ENCODE data around the gene RPS6KL1.
"Not testable (repeated sequence)": the region's sequence is repeated elsewhere in the genome, so short reads cannot be mapped to it uniquely, and the experiment has no call there.

RPS6KL1 gene

DNA sequence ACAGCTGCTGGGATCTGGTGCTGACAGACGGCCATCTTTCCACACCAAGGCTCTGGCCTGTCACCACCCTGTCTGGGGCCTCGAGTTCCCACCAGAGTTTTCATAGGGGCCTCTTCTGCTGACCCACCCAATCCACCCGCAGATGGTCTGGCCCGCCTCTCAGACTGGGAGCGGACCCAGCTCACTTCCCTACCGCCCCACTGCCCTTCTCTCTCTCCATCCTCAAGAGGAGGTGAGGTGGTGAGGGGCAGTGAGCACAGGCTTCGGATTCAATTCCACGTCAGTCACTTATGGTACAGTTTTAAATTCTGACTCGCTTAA lies 12.3 kb upstream of the RPS6KL1 start:
- no peak for DNase-seq (ENCODE audit: low read depth)
- TF ChIP-seq, protein P1, sequence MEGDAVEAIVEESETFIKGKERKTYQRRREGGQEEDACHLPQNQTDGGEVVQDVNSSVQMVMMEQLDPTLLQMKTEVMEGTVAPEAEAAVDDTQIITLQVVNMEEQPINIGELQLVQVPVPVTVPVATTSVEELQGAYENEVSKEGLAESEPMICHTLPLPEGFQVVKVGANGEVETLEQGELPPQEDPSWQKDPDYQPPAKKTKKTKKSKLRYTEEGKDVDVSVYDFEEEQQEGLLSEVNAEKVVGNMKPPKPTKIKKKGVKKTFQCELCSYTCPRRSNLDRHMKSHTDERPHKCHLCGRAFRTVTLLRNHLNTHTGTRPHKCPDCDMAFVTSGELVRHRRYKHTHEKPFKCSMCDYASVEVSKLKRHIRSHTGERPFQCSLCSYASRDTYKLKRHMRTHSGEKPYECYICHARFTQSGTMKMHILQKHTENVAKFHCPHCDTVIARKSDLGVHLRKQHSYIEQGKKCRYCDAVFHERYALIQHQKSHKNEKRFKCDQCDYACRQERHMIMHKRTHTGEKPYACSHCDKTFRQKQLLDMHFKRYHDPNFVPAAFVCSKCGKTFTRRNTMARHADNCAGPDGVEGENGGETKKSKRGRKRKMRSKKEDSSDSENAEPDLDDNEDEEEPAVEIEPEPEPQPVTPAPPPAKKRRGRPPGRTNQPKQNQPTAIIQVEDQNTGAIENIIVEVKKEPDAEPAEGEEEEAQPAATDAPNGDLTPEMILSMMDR (IDR thresholded peaks at IDR 0.05; ENCODE audit: control insufficient read depth, extremely low read depth, insufficient read depth): no peak
- H3K4me3 ChIP-seq (ENCODE audit: low read depth, low read length): no peak overlapping the region

DNA sequence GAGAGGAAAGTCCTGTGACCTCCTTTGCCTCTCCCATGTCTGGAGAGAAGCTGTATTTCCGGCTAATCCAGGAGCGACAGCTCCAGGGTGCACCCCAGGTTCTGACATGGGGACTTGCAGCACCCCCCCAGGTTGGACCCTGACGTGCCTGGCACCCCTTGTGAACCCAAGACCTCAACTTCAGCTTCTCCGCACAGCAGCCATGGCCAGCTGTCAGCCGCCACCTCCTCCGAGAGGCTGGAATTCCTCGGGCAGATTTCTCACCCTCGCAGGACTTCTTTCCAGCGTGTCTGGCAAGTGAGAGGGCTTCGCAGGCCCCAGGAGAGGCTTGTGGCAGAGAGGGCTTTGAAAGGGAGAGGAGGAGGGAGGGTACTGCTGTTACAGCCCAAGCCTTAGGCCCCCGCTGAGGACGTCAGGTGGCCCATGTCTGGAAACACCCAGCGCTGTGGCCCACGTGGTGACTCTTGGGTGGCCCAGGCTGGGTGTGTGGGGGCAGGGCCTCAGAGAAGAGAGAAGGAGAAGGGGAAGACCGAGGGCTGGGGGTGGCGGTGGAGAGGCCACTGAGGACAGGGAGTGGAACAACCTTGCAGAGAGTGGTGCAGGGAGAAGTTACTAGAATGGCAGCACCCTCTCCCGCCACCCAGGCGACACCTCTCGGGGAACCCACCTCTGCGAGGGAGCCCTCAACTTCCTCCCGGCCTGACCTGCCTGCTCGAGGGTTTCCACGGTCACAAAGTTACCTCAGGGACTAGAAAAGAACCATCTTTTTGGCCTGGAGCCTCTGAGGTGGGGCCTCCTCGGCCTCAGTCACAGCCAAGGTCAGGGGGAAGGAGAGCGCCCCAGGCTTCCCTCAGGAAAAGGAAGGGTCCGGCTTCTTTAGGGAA lies 11.7 kb upstream of the RPS6KL1 start:
- no peak for DNase-seq (ENCODE audit: low read depth)
- TF ChIP-seq, protein P1 (IDR thresholded peaks at IDR 0.05; ENCODE audit: control insufficient read depth, extremely low read depth, insufficient read depth): no peak
- no peak overlapping the region for H3K4me3 ChIP-seq (ENCODE audit: low read depth, low read length)

DNA sequence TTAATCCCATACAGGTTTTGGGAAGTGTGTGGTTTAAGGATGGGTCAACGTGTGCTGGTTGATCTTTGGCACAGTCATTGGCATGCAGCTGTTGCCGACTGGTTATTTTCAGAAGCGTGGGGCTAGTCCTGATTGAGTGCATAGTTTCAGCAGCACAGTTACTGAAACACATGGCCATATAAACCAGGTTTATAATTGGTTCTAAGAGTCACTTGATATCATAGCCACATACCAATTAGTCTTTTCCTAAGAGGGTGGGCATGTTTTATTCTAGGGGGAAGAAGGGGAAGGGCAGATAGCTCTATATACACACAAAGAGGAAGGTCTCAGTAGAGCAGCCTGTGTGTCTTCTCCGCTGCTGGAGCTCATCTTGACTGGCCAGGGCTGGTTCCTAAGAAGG lies 11.0 kb upstream of the RPS6KL1 start:
- no peak for DNase-seq (ENCODE audit: low read depth)
- H3K4me3 ChIP-seq (ENCODE audit: low read depth, low read length): no peak overlapping the region

DNA sequence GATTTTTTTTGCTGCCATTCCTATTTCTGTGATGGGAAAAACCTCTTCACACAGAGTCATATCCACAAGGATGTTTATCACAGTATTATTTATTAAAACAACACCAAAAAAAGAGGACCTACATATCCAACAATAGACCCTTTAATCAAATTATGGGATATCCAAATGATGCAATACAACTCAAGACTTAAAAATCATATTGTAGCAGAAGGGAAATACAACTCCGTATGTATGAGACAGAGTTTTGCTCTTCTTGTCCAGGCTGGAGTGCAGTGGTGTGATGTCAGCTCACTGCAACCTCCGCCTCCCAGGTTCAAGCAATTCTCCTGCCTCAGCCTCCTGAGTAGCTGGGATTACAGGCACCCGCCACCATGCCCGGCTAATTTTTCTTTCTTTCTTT lies 9.9 kb upstream of the RPS6KL1 start:
- H3K4me3 ChIP-seq (ENCODE audit: low read depth, low read length); DNase-seq (ENCODE audit: low read depth): not testable (repeated sequence)

More for the DNA sequence above, 11.0 kb upstream of the RPS6KL1 start:
- TF ChIP-seq, protein P1 (IDR thresholded peaks at IDR 0.05; ENCODE audit: control insufficient read depth, extremely low read depth, insufficient read depth): no peak

DNA sequence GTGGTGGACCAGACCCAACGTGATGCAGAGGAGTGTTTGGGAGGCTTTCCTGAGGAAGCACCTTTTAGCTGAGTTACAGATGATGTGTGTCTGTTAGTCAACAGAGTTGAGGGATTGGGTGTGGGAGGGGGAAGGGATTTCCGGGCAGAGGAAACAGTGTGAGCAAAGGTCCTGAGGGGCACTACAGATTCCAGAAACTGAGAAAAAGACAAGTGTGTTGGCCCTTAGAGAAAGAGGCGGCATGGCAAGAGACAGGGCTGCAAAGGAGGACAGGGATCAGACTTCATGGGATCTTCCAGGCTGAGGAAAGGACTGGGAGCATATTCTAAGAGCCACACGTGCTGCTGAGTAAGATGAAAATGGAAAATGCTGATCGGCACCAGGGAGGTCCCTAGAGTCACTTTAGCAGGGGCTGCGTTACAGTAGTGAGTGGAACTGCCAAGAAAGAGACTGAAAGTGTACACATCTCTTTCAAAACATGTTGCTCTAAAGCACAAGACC lies 9.4 kb upstream of the RPS6KL1 start:
- DNase-seq (ENCODE audit: low read depth): no peak
- TF ChIP-seq, protein P1 (IDR thresholded peaks at IDR 0.05; ENCODE audit: control insufficient read depth, extremely low read depth, insufficient read depth): no peak
- no peak overlapping the region for H3K4me3 ChIP-seq (ENCODE audit: low read depth, low read length)

DNA sequence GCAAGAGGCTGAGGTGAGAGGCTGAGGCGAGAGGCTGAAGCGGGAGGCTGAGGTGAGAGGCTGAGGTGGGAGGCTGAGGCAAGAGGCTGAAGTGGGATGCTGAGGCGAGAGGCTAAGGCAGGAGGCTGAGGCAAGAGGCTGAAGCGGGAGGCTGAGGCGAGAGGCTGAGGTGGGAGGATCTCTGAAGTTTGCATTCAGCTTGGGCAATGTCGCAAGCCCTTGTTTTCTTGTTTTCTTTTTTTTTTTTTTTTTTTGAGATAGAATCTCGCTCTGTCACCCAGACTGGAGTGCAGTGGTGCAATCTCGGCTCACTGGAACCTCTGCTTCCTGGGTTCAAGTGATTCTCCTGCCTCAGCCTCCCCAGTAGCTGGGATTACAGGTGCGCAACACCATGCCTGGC lies 8.7 kb upstream of the RPS6KL1 start:
- not testable (repeated sequence) for H3K4me3 ChIP-seq (ENCODE audit: low read depth, low read length); DNase-seq (ENCODE audit: low read depth)

DNA sequence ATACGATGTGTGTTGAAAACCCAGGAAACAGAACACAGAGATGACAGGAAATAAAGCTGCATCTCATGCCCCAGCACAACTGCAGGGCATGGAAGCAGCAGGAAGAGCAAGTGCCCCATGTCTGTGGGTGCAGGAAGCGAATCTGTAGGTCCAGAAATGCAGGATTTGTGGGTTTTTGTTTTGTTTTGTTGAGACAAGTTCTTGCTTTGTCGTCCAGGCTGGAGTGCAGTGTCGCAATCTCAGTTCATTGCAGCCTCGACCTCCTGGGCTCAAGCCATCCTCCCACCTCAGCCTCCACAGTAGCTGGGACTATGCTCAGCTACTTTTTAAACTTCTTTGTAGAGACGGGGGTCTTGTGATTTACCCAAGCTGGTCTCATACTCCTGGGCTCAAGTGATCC lies 6.2 kb upstream of the RPS6KL1 start:
- TF ChIP-seq, protein P1 (IDR thresholded peaks at IDR 0.05; ENCODE audit: control insufficient read depth, extremely low read depth, insufficient read depth): no peak
- no peak overlapping the region for H3K4me3 ChIP-seq (ENCODE audit: low read depth, low read length)
- DNase-seq (ENCODE audit: low read depth): no peak

DNA sequence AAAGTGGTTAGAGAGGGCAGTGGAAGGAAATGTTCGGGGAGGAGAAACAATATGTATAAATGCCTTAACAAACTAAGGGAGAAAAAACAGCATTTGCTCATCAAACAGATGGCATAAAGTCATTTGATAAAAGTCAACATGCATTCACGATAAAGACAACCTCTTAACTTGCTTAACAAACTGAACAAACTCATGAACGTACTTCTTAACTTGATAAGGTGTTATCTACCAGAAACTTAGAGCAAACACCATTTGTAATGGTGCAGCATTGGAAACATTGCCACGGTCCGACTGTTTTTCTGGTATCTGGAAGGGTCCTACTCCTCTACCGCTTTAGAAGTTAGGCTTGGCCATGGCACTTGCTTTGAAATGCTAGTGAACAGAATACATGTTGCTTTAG lies 4.2 kb upstream of the RPS6KL1 start:
- no peak for DNase-seq (ENCODE audit: low read depth)
- H3K4me3 ChIP-seq (ENCODE audit: low read depth, low read length): no peak overlapping the region
- TF ChIP-seq, protein P1 (IDR thresholded peaks at IDR 0.05; ENCODE audit: control insufficient read depth, extremely low read depth, insufficient read depth): no peak

All from LNCaP clone FGC (cell line).